Endothelial cell of hepatic sinusoid (primary cell): Measurements from ENCODE around the gene TRAK1.

ENCODE experiments used
- in situ Hi-C: cut with HindIII; loops from 2 replicates; pipeline ENCODE4 v1.10.0; 2017; ENCODE audit warnings: low sequenced_read_pairs

TRAK1 gene

GRCh38 chr3:42267878-42268277 is 176.7 kb downstream of the TRAK1 start:
- in situ Hi-C loops: loop anchor here (10.0 kb wide), 1 partner anchor 247 kb away; no protein-coding TSS in a partner anchor

- in situ Hi-C loops: loop anchor here (5.0 to 10.0 kb wide), 2 partner anchors 158 to 245 kb away; no protein-coding TSS in a partner anchor
These were observed 178.5 kb downstream of the TRAK1 start for GRCh38 chr3:42269647-42270046.

GRCh38 chr3:42270561-42270960 is 179.4 kb downstream of the TRAK1 start:
- in situ Hi-C loops: loop anchor here (5.0 kb wide), 1 partner anchor 157 kb away; no protein-coding TSS in a partner anchor

- in situ Hi-C loops: loop anchor here (5.0 kb wide), 1 partner anchor 156 kb away; no protein-coding TSS in a partner anchor
These were observed 180.6 kb downstream of the TRAK1 start for GRCh38 chr3:42271786-42272185.

- in situ Hi-C loops: loop anchor here (5.0 kb wide), 1 partner anchor 154 kb away; no protein-coding TSS in a partner anchor
These were observed 182.2 kb downstream of the TRAK1 start for GRCh38 chr3:42273361-42273760.

GRCh38 chr3:42274266-42274665 is 183.1 kb downstream of the TRAK1 start:
- in situ Hi-C loops: loop anchor here (5.0 kb wide), 1 partner anchor 153 kb away; no protein-coding TSS in a partner anchor

GRCh38 chr3:42275217-42275616 is 184.1 kb downstream of the TRAK1 start:
- in situ Hi-C loops: no loop called here
